Neutrophil (primary cell): ENCODE results near the gene LNPEP.

ENCODE experiments used
- H3K27ac ChIP-seq: fragments of 200-600 bp; sonication (generic); 2 replicates; pipeline ENCODE4 v1.5.1; 2016; ENCODE audit warnings: mild to moderate bottlenecking, moderate library complexity
- H3K27me3 ChIP-seq: fragments of 200-600 bp; sonication (generic); 2 replicates; pipeline ENCODE4 v1.6.0; 2016; ENCODE audit warnings: mild to moderate bottlenecking
- H3K36me3 ChIP-seq: fragments of 200-600 bp; sonication (generic); 2 replicates; pipeline ENCODE4 v1.5.1; 2017
- H3K4me1 ChIP-seq, 2 experiments: fragments of 200-600 bp in 1 of 2; sonication (generic) in 1 of 2; 1 replicate in 1 of 2; 2 replicates in 1 of 2; pipeline versions ENCODE4 v1.5.1 to v1.6.1; 2013 to 2016; ENCODE audit warnings: low read depth in 1 of 2, low read length in 1 of 2, mild to moderate bottlenecking in 1 of 2, moderate library complexity in 1 of 2; ENCODE audit not compliant: control insufficient read depth in 1 of 2, insufficient read depth in 1 of 2
- H3K4me3 ChIP-seq, 2 experiments: fragments of 200-600 bp in 1 of 2; sonication (generic) in 1 of 2; 1 replicate in 1 of 2; 2 replicates in 1 of 2; pipeline ENCODE4 v1.5.1; 2013 to 2016; ENCODE audit warnings: low read depth in 1 of 2, low read length in 1 of 2, mild to moderate bottlenecking in 1 of 2, moderate library complexity in 1 of 2
- H3K9me3 ChIP-seq: fragments of 200-600 bp; sonication (generic); 2 replicates; pipeline ENCODE4 v1.5.1; 2016
- CTCF ChIP-seq: fragments of 200-600 bp; sonication (generic); IDR thresholded peaks from 2 replicates; pipeline ENCODE4 v1.5.1; 2016; ENCODE audit warnings: antibody characterized with exemption

Gene LNPEP

DNA sequence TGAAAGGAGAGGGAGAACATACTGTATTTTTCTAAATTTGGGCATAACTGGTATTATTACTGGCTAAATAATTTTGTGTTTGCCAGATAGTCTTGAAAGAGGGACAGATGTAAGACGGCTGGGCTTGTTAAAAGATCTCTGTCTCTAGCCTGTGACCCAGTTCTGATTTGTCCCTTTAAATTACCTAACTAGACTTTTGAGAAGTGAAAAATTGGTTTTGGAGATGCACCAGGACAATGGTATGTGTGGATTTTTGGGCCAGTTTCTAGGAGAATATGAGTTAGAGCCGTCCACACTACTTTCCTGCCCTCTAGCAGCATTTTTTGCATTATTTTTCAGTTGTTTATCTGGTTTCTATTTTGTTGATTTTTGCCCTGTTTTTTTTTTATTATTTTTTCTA is 33.5 kb downstream of the LNPEP start:
- Histone ChIP-seq H3K9me3 (no peaks in the 10 kb centered on the region), H3K4me1 (no peaks in the 10 kb centered on the region), H3K4me3 (no peak overlapping the region), H3K27me3 (no peaks in the 10 kb centered on the region), H3K36me3 (no peaks in the 10 kb centered on the region), H3K27ac (no peak overlapping the region)
- no peak for TF ChIP-seq CTCF

GRCh38 chr5:96972599-96973334 is 36.9 kb downstream of the LNPEP start:
- Histone ChIP-seq H3K4me1 (no peaks in the 10 kb centered on the region), H3K9me3 (no peaks in the 10 kb centered on the region), H3K36me3 (no peaks in the 10 kb centered on the region), H3K4me3 (no peak overlapping the region), H3K27me3 (no peaks in the 10 kb centered on the region), H3K27ac (no peak overlapping the region)
- no peak for TF ChIP-seq CTCF

DNA sequence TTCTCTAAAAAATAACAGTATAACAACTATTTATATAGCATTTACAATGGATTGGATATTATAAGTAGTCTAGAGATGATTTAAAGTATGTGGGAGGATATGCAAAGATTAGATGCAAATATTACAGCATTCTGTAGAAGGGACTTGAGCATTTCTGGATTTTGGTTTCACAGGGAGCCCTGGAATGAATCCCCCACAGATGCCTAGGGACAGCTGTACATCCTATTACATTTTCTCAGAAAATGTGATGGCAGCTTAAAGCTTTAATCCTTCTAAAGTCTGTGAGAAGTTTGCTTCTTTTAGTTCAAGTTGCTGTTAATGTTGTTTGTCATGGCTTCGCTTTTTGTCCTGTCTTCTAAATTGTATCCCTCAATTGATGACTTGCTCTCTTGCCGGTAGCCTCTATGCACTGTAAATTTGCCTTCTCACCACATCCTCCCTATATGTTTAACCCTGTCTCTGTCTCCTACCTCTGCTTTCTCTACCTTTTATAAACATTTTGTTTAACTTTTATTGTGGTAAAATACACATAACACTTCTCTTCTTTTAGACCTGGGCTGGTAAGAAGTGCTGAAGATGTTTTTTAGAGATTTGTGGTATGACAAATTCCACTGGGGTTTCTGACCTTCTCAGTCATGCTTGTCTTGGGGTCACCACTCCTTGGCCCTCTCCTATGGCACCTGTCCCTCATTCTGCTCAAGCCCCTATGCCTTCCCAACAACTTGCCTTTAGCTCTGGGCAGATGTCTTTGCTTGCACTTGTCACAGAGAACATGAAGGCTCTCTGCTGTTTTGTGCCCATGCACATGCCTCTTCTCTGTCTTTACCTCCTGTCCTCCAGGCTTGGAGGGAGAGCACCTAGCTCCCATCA is 37.9 kb downstream of the LNPEP start:
- Histone ChIP-seq H3K27me3 (no peaks in the 10 kb centered on the region), H3K4me3 (no peak overlapping the region), H3K27ac (no peak overlapping the region), H3K9me3 (no peaks in the 10 kb centered on the region), H3K4me1 (no peaks in the 10 kb centered on the region), H3K36me3 (no peaks in the 10 kb centered on the region)
- TF ChIP-seq CTCF = no peak

DNA sequence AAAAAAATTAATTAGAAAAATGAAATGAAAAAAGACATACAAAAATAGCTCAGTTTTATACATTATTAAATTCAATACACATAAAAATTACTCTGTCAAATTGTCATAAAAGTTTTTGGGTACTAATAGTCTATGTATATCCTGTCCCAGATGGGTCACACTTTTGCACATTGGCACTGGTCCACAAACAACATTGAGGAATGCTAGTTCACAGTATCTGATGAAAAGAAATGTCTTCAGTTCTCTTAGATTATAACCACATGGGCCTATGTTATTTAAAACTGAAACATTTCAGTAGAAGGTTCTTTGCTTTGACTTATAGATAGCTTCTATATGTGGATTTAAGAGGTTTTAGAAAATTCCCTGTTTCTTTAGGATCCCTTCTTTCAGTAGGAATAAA is 39.8 kb downstream of the LNPEP start:
- H3K4me1 ChIP-seq = no peaks in the 10 kb centered on the region
- no peaks in the 10 kb centered on the region for H3K27me3 ChIP-seq
- no peak for TF ChIP-seq CTCF
- no peaks in the 10 kb centered on the region for H3K9me3 ChIP-seq
- no peak overlapping the region for H3K27ac ChIP-seq
- H3K36me3 ChIP-seq = peaks cover 15% of the 10 kb centered on the region
- no peak overlapping the region for H3K4me3 ChIP-seq

GRCh38 chr5:96977228-96977627 is 41.3 kb downstream of the LNPEP start:
- Histone ChIP-seq H3K4me3 (no peak overlapping the region), H3K36me3 (peaks cover 15% of the 10 kb centered on the region), H3K27me3 (no peaks in the 10 kb centered on the region), H3K4me1 (no peaks in the 10 kb centered on the region), H3K27ac (no peak overlapping the region), H3K9me3 (no peaks in the 10 kb centered on the region)
- TF ChIP-seq CTCF = no peak
